Tibial nerve (tissue), 4 donors: ENCODE data around the gene ZNF33B.

ENCODE experiments used
- CTCF ChIP-seq, 5 experiments: fragments of 200-600 bp in 3 of 5; fragments of 450-650 bp in 2 of 5; sonication (generic) in 3 of 5; IDR thresholded peaks; one replicate each; pipeline ENCODE4 v1.5.1; 2016 to 2019; ENCODE audit warnings: antibody characterized with exemption in 5 of 5, mild to moderate bottlenecking in 3 of 5, moderate library complexity in 2 of 5
- EP300 ChIP-seq, 2 donors: sonication (generic); formaldehyde crosslinking; IDR thresholded peaks; one replicate each; pipeline ENCODE4 v1.6.1; 2017; ENCODE audit warnings: antibody characterized with exemption in 2 of 2, mild to moderate bottlenecking in 1 of 2
- POLR2A ChIP-seq, 2 donors: fragments of 450-650 bp; IDR thresholded peaks; one replicate each; pipeline ENCODE4 v1.6.1; 2017; ENCODE audit warnings: antibody characterized with exemption in 2 of 2, mild to moderate bottlenecking in 2 of 2, moderate library complexity in 2 of 2

GRCh38 chr10:42652858-42653257 is 14.5 kb upstream of the ZNF33B start:
- TF ChIP-seq CTCF (IDR thresholded peaks at IDR 0.05): no peak
- no peak for TF ChIP-seq POLR2A (IDR thresholded peaks at IDR 0.05)
- TF ChIP-seq EP300 (IDR thresholded peaks at IDR 0.05): no peak
